Trophoblast cell (in vitro differentiated cells and primary cell): ENCODE results near the gene ARHGAP22.

Source experiments
- DNase-seq, 2 donors: peaks; one replicate each; pipeline ENCODE4 v3.0.0-alpha.2; 2016
- H2AFZ ChIP-seq: 2 replicates; pipeline ENCODE4 v1.6.1; 2013; ENCODE audit warnings: low read length, moderate library complexity, mild to moderate bottlenecking; ENCODE audit not compliant: insufficient read depth, poor library complexity
- H2AK5ac ChIP-seq: 2 replicates; pipeline ENCODE4 v1.6.1; 2013; ENCODE audit warnings: mild to moderate bottlenecking, low read length
- H2BK120ac ChIP-seq: 2 replicates; pipeline ENCODE4 v1.6.1; 2013; ENCODE audit warnings: low read length, mild to moderate bottlenecking, moderate library complexity; ENCODE audit not compliant: insufficient read depth, poor library complexity
- H2BK12ac ChIP-seq: 2 replicates; pipeline ENCODE4 v1.6.1; 2013; ENCODE audit warnings: mild to moderate bottlenecking, low read length, moderate library complexity
- H2BK5ac ChIP-seq: 2 replicates; pipeline ENCODE4 v1.6.1; 2013; ENCODE audit warnings: low read length, low read depth, moderate library complexity, mild to moderate bottlenecking; ENCODE audit not compliant: poor library complexity
- H3K14ac ChIP-seq: 2 replicates; pipeline ENCODE4 v1.6.1; 2013; ENCODE audit warnings: mild to moderate bottlenecking, low read length
- H3K18ac ChIP-seq: 2 replicates; pipeline ENCODE4 v1.6.1; 2013; ENCODE audit warnings: mild to moderate bottlenecking, low read length
- H3K23ac ChIP-seq: 2 replicates; pipeline ENCODE4 v1.6.1; 2013; ENCODE audit warnings: low read length
- H3K27ac ChIP-seq: 2 replicates; pipeline ENCODE4 v1.5.1; 2013; ENCODE audit warnings: low read depth, mild to moderate bottlenecking, inconsistent platforms, low read length, moderate library complexity
- H3K27me3 ChIP-seq: 2 replicates; pipeline ENCODE4 v1.6.1; 2013; ENCODE audit warnings: inconsistent platforms, mild to moderate bottlenecking, low read length, moderate library complexity; ENCODE audit not compliant: insufficient read depth
- H3K36me3 ChIP-seq, 2 experiments: 1 replicate in 1 of 2; 2 replicates in 1 of 2; pipeline ENCODE4 v1.6.1; 2013; ENCODE audit warnings: low read length in 2 of 2, mild to moderate bottlenecking in 2 of 2, moderate library complexity in 1 of 2; ENCODE audit not compliant: insufficient read depth in 2 of 2, control insufficient read depth in 1 of 2
- H3K4ac ChIP-seq: 2 replicates; pipeline ENCODE4 v1.6.1; 2013; ENCODE audit warnings: low read depth, mild to moderate bottlenecking, low read length, moderate library complexity
- H3K4me1 ChIP-seq, 2 experiments: 1 replicate in 1 of 2; 2 replicates in 1 of 2; pipeline ENCODE4 v1.6.1; 2013; ENCODE audit warnings: low read length in 2 of 2, mild to moderate bottlenecking in 2 of 2, moderate library complexity in 1 of 2; ENCODE audit not compliant: insufficient read depth in 2 of 2, control insufficient read depth in 1 of 2
- H3K4me2 ChIP-seq: 2 replicates; pipeline ENCODE4 v1.6.1; 2013; ENCODE audit warnings: inconsistent platforms, mild to moderate bottlenecking, low read length, moderate library complexity
- H3K4me3 ChIP-seq: 2 replicates; pipeline ENCODE4 v1.5.1; 2013; ENCODE audit warnings: mild to moderate bottlenecking, low read depth, low read length, inconsistent platforms
- H3K79me1 ChIP-seq: one replicate; pipeline ENCODE4 v1.6.1; 2013; ENCODE audit warnings: low read length
- H3K79me2 ChIP-seq: 2 replicates; pipeline ENCODE4 v1.6.1; 2013; ENCODE audit warnings: low read length, mild to moderate bottlenecking; ENCODE audit not compliant: control insufficient read depth, insufficient read depth, poor library complexity
- H3K9ac ChIP-seq: 2 replicates; pipeline ENCODE4 v1.6.1; 2013; ENCODE audit warnings: mild to moderate bottlenecking, low read length
- H3K9me3 ChIP-seq: 2 replicates; pipeline ENCODE4 v1.6.1; 2013; ENCODE audit warnings: low read depth, mild to moderate bottlenecking, control low read depth, inconsistent platforms, low read length; ENCODE audit not compliant: insufficient read depth
- H4K12ac ChIP-seq: 2 replicates; pipeline ENCODE4 v1.6.1; 2013; ENCODE audit warnings: low read depth, mild to moderate bottlenecking, low read length, moderate library complexity
- H4K8ac ChIP-seq: 2 replicates; pipeline ENCODE4 v1.6.1; 2013; ENCODE audit warnings: low read depth, mild to moderate bottlenecking, low read length, moderate library complexity
- H4K91ac ChIP-seq: one replicate; pipeline ENCODE4 v1.6.1; 2013; ENCODE audit warnings: low read depth, mild to moderate bottlenecking, low read length, moderate library complexity
- WGBS: extraction: QIAGEN DNeasy Blood & Tissue Kit; methylation state at CpG from one replicate; pipeline ENCODE4 v1.1.7; 2013; ENCODE audit warnings: missing lambda C conversion rate; ENCODE audit not compliant: insufficient read length, insufficient coverage; ENCODE audit errors: extremely low coverage; 5-methylcytosine and 5-hydroxymethylcytosine counted together

ARHGAP22 gene

GRCh38 chr10:48592346-48592745 is 12.5 kb downstream of the ARHGAP22 start:
- H3K36me3 ChIP-seq: no peaks in the 10 kb centered on the region
- H4K12ac ChIP-seq: no peak overlapping the region
- H3K14ac ChIP-seq: no peak overlapping the region
- no peak overlapping the region for H3K23ac ChIP-seq
- no peak overlapping the region for H2AFZ ChIP-seq
- H3K4ac ChIP-seq: no peak overlapping the region
- H2BK5ac ChIP-seq: no peak overlapping the region
- H3K9ac ChIP-seq: no peak overlapping the region
- H2BK120ac ChIP-seq: no peak overlapping the region
- no CpG with 5 or more reads among the region's 6 CpGs for WGBS
- H3K4me3 ChIP-seq: no peak overlapping the region
- no peaks in the 10 kb centered on the region for H3K4me1 ChIP-seq
- H3K27me3 ChIP-seq: no peaks in the 10 kb centered on the region
- no peaks in the 10 kb centered on the region for H3K79me2 ChIP-seq
- H3K18ac ChIP-seq: no peak overlapping the region
- H4K8ac ChIP-seq: no peak overlapping the region
- H3K27ac ChIP-seq: no peak overlapping the region
- peaks cover 6% of the 10 kb centered on the region for H3K9me3 ChIP-seq
- no peak overlapping the region for H2AK5ac ChIP-seq
- H4K91ac ChIP-seq: no peak overlapping the region
- H2BK12ac ChIP-seq: no peak overlapping the region
- no peak overlapping the region for H3K4me2 ChIP-seq
- no peaks in the 10 kb centered on the region for H3K79me1 ChIP-seq
- DNase-seq: no peak

GRCh38 chr10:48590945-48591344 is 13.9 kb downstream of the ARHGAP22 start:
- Histone ChIP-seq H3K4ac (no peak overlapping the region), H3K14ac (no peak overlapping the region), H3K4me1 (no peaks in the 10 kb centered on the region), H3K9me3 (peaks cover 4% of the 10 kb centered on the region), H2BK5ac (no peak overlapping the region), H3K9ac (no peak overlapping the region), H3K79me2 (no peaks in the 10 kb centered on the region), H2AK5ac (no peak overlapping the region), H3K36me3 (no peaks in the 10 kb centered on the region), H2AFZ (no peak overlapping the region), H3K18ac (no peak overlapping the region), H3K27ac (no peak overlapping the region), H3K27me3 (no peaks in the 10 kb centered on the region), H3K4me2 (no peak overlapping the region), H4K91ac (no peak overlapping the region), H3K79me1 (no peaks in the 10 kb centered on the region), H2BK12ac (no peak overlapping the region), H4K12ac (no peak overlapping the region), H3K23ac (no peak overlapping the region), H3K4me3 (no peak overlapping the region), H4K8ac (no peak overlapping the region), H2BK120ac (no peak overlapping the region)
- DNase-seq: no peak
- no CpG with 5 or more reads among the region's 10 CpGs for WGBS

- peaks cover 13% of the 10 kb centered on the region for H3K9me3 ChIP-seq
- H3K4me2 ChIP-seq: no peak overlapping the region
- H3K14ac ChIP-seq: no peak overlapping the region
- H3K79me2 ChIP-seq: no peaks in the 10 kb centered on the region
- H3K27ac ChIP-seq: no peak overlapping the region
- no peaks in the 10 kb centered on the region for H3K79me1 ChIP-seq
- no peaks in the 10 kb centered on the region for H3K27me3 ChIP-seq
- H3K4me1 ChIP-seq: no peaks in the 10 kb centered on the region
- no peak overlapping the region for H3K4ac ChIP-seq
- H2BK12ac ChIP-seq: no peak overlapping the region
- H3K9ac ChIP-seq: no peak overlapping the region
- no peak overlapping the region for H4K8ac ChIP-seq
- no peak overlapping the region for H2AK5ac ChIP-seq
- no peaks in the 10 kb centered on the region for H3K36me3 ChIP-seq
- DNase-seq: no peak
- H4K12ac ChIP-seq: no peak overlapping the region
- H2BK5ac ChIP-seq: no peak overlapping the region
- no peak overlapping the region for H3K23ac ChIP-seq
- H2BK120ac ChIP-seq: no peak overlapping the region
- WGBS: no CpG with 5 or more reads among the region's 5 CpGs
- no peak overlapping the region for H4K91ac ChIP-seq
- no peak overlapping the region for H3K18ac ChIP-seq
- no peak overlapping the region for H3K4me3 ChIP-seq
- H2AFZ ChIP-seq: no peak overlapping the region
These were observed 15.6 kb downstream of the ARHGAP22 start for GRCh38 chr10:48589266-48589665.

- Histone ChIP-seq H2BK120ac (no peak overlapping the region), H4K8ac (no peak overlapping the region), H3K4me2 (no peak overlapping the region), H3K9ac (no peak overlapping the region), H3K27me3 (no peaks in the 10 kb centered on the region), H2AFZ (no peak overlapping the region), H3K4me1 (no peaks in the 10 kb centered on the region), H2BK5ac (no peak overlapping the region), H3K4me3 (no peak overlapping the region), H3K79me2 (no peaks in the 10 kb centered on the region), H2BK12ac (no peak overlapping the region), H3K18ac (no peak overlapping the region), H3K9me3 (peaks cover 17% of the 10 kb centered on the region), H3K36me3 (no peaks in the 10 kb centered on the region), H4K12ac (no peak overlapping the region), H3K14ac (no peak overlapping the region), H3K23ac (no peak overlapping the region), H4K91ac (no peak overlapping the region), H3K4ac (no peak overlapping the region), H3K79me1 (no peaks in the 10 kb centered on the region), H3K27ac (no peak overlapping the region), H2AK5ac (no peak overlapping the region)
- no CpG with 5 or more reads among the region's 3 CpGs for whole genome bisulfite sequencing
- no peak for DNase-seq
These were observed 17.1 kb downstream of the ARHGAP22 start for GRCh38 chr10:48587819-48588218.
